HepG2 (cell line): ENCODE measurements around the gene MST1. TPM values are rescaled to one million over a fixed set of nuclear protein-coding genes. Genes with fewer than 3 reads are reported as not detected.
A peak's percentile ranks its signal among the peaks of the same experiment; 100 is the strongest.

Source experiments
- EZH2 ChIP-seq: conservative IDR thresholded peaks from 2 replicates; pipeline ENCODE4 v1.6.1; 2012; ENCODE audit warnings: mild to moderate bottlenecking, low read depth, low read length, moderate library complexity
- GABPB1 ChIP-seq: IDR thresholded peaks from 2 replicates; pipeline ENCODE4 v1.6.1; 2016; ENCODE audit warnings: mild to moderate bottlenecking, missing genetic modification reagents, moderate library complexity, missing compliant biosample characterization
- IRX3 ChIP-seq: sonication (generic); formaldehyde crosslinking; IDR thresholded peaks from 2 replicates; pipeline ENCODE4 v1.8.1; 2023; ENCODE audit warnings: mild to moderate bottlenecking, low read depth, missing genetic modification reagents, borderline replicate concordance
- JUNB ChIP-seq: sonication (generic); formaldehyde crosslinking; IDR thresholded peaks from 2 replicates; pipeline ENCODE4 v1.8.0; 2022; ENCODE audit warnings: missing genetic modification reagents, mild to moderate bottlenecking, borderline replicate concordance
- KDM5A ChIP-seq: fragments of 200-600 bp; sonication (generic); IDR thresholded peaks from 2 replicates; pipeline ENCODE4 v1.7.0; 2018; ENCODE audit warnings: antibody characterized with exemption, mild to moderate bottlenecking, low read length, borderline replicate concordance
- KLF11 ChIP-seq: IDR thresholded peaks from 2 replicates; pipeline ENCODE4 v1.6.1; 2016; ENCODE audit warnings: missing compliant biosample characterization
- MAFF ChIP-seq: IDR thresholded peaks from 2 replicates; pipeline ENCODE4 v1.6.1; 2011; ENCODE audit warnings: low read depth, low read length, improper control_type of control experiment
- POGK ChIP-seq: sonication (generic); formaldehyde crosslinking; conservative IDR thresholded peaks from 2 replicates; pipeline ENCODE4 v1.8.0; 2022; ENCODE audit warnings: mild to moderate bottlenecking, moderate library complexity, missing genetic modification reagents
- TCF7 ChIP-seq: sonication (generic); IDR thresholded peaks from 2 replicates; pipeline ENCODE4 v1.6.1; 2016; ENCODE audit warnings: antibody characterized with exemption, low read depth
- WIZ ChIP-seq: sonication (generic); formaldehyde crosslinking; IDR thresholded peaks from 2 replicates; pipeline ENCODE4 v1.5.1; 2020; ENCODE audit warnings: mild to moderate bottlenecking, missing genetic modification reagents
- ZBTB8A ChIP-seq: sonication (generic); formaldehyde crosslinking; IDR thresholded peaks from 2 replicates; pipeline ENCODE4 v1.4.0; 2020; ENCODE audit warnings: mild to moderate bottlenecking, low read depth, missing genetic modification reagents, borderline replicate concordance
- ZFP62 ChIP-seq: sonication (generic); formaldehyde crosslinking; IDR thresholded peaks from 2 replicates; pipeline ENCODE4 v1.4.0; 2020; ENCODE audit warnings: missing genetic modification reagents
- ZFP82 ChIP-seq: sonication (generic); formaldehyde crosslinking; IDR thresholded peaks from 2 replicates; pipeline ENCODE4 v1.5.1; 2020; ENCODE audit warnings: mild to moderate bottlenecking, missing genetic modification reagents, borderline replicate concordance
- ZNF12 ChIP-seq: sonication (generic); formaldehyde crosslinking; IDR thresholded peaks from 2 replicates; pipeline ENCODE4 v1.5.0; 2020; ENCODE audit warnings: missing genetic modification reagents
- ZNF17 ChIP-seq: sonication (generic); formaldehyde crosslinking; IDR thresholded peaks from 2 replicates; pipeline ENCODE4 v1.5.0; 2020; ENCODE audit warnings: mild to moderate bottlenecking, missing genetic modification reagents
- ZNF205 ChIP-seq: IDR thresholded peaks from 2 replicates; pipeline ENCODE4 v1.6.1; 2018; ENCODE audit warnings: missing biosample characterization, missing genetic modification reagents
- ZNF326 ChIP-seq: sonication (generic); formaldehyde crosslinking; IDR thresholded peaks from 2 replicates; pipeline ENCODE4 v1.4.0; 2020; ENCODE audit warnings: missing genetic modification reagents, borderline replicate concordance
- ZNF431 ChIP-seq: sonication (generic); formaldehyde crosslinking; IDR thresholded peaks from 2 replicates; pipeline ENCODE4 v1.9.0; 2022; ENCODE audit warnings: missing genetic modification reagents, low read depth, mild to moderate bottlenecking, borderline replicate concordance
- ZNF564 ChIP-seq: sonication (generic); formaldehyde crosslinking; IDR thresholded peaks from 2 replicates; pipeline ENCODE4 v1.8.1; 2023; ENCODE audit warnings: mild to moderate bottlenecking, missing genetic modification reagents
- ZNF652 ChIP-seq: IDR thresholded peaks from 2 replicates; pipeline ENCODE4 v1.6.1; 2016; ENCODE audit warnings: low read depth, borderline replicate concordance
- ZNF724P ChIP-seq: sonication (generic); formaldehyde crosslinking; IDR thresholded peaks from 2 replicates; pipeline ENCODE4 v1.8.0; 2022; ENCODE audit warnings: missing genetic modification reagents, borderline replicate concordance
- polyA plus RNA-seq, 8 experiments: library from polyadenylated mRNA; depleted of rRNA in 3 of 8; stranded (reverse) in 7 of 8; unstranded in 1 of 8; fragments of >200 nt; fragmentation: Illumina TruSeq in 4 of 8; extraction: Trizol in 4 of 8; gene quantifications; 2 replicates each; pipeline versions ENCODE4 v1.2.1 to v1.2.3, GENCODE V29; 2011 to 2016; ENCODE audit warnings: low read depth in 4 of 8, missing spikeins in 1 of 8, mixed read lengths in 1 of 8; ENCODE audit not compliant: insufficient read depth in 1 of 8
- total RNA-seq, 5 experiments: library from RNA; depleted of rRNA; stranded (reverse); fragments of >200 nt; fragmentation: Illumina TruSeq; extraction: Trizol; gene quantifications; 2 replicates each; pipeline ENCODE4 v1.2.3, GENCODE V29; 2016; ENCODE audit warnings: low read depth in 1 of 5
- TF ChIP-seq, protein P1 (sequence below): sonication (generic); formaldehyde crosslinking; IDR thresholded peaks from 2 replicates; pipeline ENCODE4 v1.4.0; 2020; ENCODE audit warnings: mild to moderate bottlenecking, missing genetic modification reagents

The MST1 gene
- total and polyA plus RNA-seq, 2 of the 13 experiments (the other 11 are each of a cell fraction or from before 2014, with no cell fraction given): 189 to 452 TPM

DNA sequence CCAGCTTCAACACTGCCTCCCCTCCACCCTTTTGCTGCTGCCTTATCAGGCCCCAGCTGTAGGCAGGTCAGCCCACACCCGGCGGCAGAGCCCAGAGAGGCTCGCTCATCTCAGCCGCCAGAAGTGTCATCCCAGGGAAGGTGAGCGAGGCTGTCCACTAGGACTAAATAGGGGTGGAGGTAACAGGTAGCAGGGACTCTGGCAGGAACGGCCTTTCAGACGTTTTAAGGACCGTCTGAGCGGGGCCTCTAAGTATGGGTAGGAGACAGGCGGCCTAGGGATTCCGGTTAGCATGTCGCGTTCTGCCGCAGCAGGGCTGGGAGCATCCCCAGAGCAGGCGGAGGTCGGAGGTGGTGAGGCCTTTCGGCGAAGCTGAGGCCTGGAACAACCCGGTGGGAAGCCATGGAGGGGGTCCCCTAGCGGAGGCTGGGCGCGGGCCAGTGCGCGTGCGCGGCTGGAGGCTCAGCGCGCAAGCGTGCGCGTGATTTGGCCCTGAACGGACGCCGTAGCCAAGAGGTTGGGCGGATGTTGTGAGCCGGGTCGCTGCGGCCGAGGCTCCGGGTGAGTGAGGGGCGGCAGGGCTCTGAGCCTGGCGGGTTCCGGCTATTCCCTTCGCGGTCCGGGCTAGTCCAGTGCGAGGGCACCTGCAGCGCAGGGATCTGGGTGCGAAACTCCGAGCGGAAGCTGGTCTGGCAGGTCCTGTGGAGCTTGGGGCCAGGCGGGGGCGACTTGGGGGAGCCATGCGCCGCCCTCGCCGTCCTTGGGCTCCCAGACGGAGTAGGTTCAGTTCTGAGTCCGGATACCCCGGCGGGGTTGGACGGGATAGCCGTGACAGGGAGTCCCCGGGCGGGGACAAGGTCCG lies at the start of gene MST1, which contains the start of gene RNF123 (continued):
- TF ChIP-seq ZNF12 (CRISPR knock-in tag) (no peak), ZFP82 (CRISPR knock-in tag) (peak; percentile 98), KLF11 (peak; percentile 77; the same call in 1 of the 2 replicates), ZBTB8A (CRISPR knock-in tag) (no peak), EZH2 (no peak), POGK (CRISPR knock-in tag) (peak; percentile 95), KDM5A (peak; percentile 94), ZNF431 (CRISPR knock-in tag) (no peak), MAFF (no peak), ZNF652 (no peak), GABPB1 (CRISPR knock-in tag) (peak; percentile 98), JUNB (CRISPR knock-in tag) (no peak), ZFP62 (CRISPR knock-in tag) (no peak), ZNF205 (CRISPR knock-in tag) (peak; percentile 76; the same call in 1 of the 2 replicates), ZNF326 (CRISPR knock-in tag) (peak; percentile 62; the same call in 1 of the 2 replicates), ZNF724P (CRISPR knock-in tag) (peak; percentile 88; the same call in 1 of the 2 replicates), WIZ (CRISPR knock-in tag) (no peak), ZNF17 (CRISPR knock-in tag) (no peak), IRX3 (CRISPR knock-in tag) (0 out of 2 replicates have a peak, but pooled peaks have one; percentile 37), ZNF564 (CRISPR knock-in tag) (no peak), TCF7 (no peak)
- TF ChIP-seq, protein P1, sequence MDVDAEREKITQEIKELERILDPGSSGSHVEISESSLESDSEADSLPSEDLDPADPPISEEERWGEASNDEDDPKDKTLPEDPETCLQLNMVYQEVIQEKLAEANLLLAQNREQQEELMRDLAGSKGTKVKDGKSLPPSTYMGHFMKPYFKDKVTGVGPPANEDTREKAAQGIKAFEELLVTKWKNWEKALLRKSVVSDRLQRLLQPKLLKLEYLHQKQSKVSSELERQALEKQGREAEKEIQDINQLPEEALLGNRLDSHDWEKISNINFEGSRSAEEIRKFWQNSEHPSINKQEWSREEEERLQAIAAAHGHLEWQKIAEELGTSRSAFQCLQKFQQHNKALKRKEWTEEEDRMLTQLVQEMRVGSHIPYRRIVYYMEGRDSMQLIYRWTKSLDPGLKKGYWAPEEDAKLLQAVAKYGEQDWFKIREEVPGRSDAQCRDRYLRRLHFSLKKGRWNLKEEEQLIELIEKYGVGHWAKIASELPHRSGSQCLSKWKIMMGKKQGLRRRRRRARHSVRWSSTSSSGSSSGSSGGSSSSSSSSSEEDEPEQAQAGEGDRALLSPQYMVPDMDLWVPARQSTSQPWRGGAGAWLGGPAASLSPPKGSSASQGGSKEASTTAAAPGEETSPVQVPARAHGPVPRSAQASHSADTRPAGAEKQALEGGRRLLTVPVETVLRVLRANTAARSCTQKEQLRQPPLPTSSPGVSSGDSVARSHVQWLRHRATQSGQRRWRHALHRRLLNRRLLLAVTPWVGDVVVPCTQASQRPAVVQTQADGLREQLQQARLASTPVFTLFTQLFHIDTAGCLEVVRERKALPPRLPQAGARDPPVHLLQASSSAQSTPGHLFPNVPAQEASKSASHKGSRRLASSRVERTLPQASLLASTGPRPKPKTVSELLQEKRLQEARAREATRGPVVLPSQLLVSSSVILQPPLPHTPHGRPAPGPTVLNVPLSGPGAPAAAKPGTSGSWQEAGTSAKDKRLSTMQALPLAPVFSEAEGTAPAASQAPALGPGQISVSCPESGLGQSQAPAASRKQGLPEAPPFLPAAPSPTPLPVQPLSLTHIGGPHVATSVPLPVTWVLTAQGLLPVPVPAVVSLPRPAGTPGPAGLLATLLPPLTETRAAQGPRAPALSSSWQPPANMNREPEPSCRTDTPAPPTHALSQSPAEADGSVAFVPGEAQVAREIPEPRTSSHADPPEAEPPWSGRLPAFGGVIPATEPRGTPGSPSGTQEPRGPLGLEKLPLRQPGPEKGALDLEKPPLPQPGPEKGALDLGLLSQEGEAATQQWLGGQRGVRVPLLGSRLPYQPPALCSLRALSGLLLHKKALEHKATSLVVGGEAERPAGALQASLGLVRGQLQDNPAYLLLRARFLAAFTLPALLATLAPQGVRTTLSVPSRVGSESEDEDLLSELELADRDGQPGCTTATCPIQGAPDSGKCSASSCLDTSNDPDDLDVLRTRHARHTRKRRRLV: no peak
